ENCODE measurements around the gene BET1.

The BET1 gene

DNA sequence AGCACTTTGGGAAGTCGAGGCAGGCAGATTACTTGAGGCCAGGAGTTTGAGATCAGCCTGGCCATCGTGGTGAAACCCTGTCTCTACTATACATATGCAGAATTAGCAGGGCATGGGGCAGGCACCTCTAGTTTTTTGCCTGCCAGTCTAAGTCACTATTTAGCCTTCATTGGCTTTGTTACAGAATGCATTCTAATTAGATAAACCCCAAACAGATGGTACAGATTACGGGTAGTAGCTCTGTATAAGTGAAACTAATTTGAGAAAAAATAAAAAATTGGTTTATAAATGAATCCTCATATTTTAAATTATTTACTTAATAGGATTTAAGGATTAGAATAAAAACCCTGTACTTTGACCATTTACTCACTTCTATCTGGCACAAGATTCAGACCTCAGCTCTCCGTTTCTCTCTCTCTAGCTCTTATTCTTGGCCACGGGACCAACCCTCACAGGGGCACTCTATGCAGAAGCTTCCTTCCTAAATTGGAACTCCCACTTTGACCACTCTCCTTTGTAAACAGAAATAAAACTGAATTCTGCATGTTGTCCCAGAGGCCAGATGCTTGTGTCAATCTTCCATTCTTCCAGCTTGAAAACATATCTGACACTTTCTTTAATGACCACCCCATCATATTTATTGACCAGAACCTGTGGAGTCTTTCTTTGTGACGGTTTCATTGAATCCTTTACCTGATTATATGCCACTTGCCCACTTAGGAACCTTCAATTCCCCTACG lies 26.8 kb downstream of the BET1 start:
- TF ChIP-seq CTCF (IDR thresholded peaks at IDR 0.05; ENCODE audit: low read depth, low read length): no peak
- no peak overlapping the region for H3K4me3 ChIP-seq (ENCODE audit: low read depth, low read length)

DNA sequence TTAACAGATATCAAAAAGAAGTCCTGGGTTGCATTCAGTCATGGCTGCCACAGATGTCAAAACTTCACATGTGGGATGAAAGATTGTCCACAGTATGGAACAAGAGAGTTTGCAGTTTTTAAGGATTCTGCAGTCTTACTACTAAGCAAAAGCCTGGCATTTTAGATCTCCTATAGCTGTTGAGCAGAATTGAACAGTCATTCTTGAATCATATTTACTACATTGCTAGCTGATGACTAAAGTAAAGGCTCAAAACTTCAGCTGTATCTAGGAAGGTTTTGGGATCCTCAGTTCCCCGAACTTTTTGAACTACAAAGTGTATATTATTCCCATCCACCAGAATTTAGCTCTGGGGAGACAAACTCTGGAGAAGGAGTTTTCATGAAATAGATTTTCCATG lies 31.0 kb downstream of the BET1 start:
- no peak overlapping the region for H3K4me3 ChIP-seq (ENCODE audit: low read depth, low read length)
- no peak for TF ChIP-seq CTCF (IDR thresholded peaks at IDR 0.05; ENCODE audit: low read depth, low read length)

DNA sequence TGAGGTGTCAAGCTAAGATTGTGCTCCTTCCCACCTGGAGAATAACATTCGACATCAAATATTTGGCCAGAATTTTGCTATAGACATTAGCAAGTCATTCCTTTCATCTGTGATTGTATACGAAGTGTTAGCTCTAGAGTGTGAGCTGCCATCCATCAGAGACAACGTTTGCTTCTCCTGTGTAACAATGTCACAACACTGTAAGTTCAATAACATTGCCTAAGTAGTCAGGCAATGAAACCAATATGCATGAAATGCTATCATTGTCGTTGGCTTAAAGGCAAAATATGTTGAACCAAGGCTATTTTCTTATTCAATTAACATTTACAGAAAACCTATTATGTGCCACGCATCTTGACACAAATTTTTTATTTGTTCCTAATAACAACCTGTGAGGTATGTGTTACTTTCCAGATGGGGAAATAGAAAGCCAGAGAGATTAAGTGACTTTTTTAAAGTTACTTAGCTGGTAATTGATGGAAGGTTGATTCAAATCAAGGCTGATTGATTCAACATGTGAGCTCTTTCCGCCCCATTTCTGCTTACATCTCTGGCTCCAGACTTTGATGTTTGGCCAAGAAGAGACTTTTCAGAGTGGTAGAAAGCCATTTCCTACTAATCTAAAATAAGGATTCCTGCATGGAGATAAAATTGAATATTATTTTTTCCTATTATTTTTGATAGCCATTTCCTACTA lies 32.0 kb downstream of the BET1 start:
- no peak overlapping the region for H3K4me3 ChIP-seq (ENCODE audit: low read depth, low read length)
- TF ChIP-seq CTCF (IDR thresholded peaks at IDR 0.05; ENCODE audit: low read depth, low read length): no peak

DNA sequence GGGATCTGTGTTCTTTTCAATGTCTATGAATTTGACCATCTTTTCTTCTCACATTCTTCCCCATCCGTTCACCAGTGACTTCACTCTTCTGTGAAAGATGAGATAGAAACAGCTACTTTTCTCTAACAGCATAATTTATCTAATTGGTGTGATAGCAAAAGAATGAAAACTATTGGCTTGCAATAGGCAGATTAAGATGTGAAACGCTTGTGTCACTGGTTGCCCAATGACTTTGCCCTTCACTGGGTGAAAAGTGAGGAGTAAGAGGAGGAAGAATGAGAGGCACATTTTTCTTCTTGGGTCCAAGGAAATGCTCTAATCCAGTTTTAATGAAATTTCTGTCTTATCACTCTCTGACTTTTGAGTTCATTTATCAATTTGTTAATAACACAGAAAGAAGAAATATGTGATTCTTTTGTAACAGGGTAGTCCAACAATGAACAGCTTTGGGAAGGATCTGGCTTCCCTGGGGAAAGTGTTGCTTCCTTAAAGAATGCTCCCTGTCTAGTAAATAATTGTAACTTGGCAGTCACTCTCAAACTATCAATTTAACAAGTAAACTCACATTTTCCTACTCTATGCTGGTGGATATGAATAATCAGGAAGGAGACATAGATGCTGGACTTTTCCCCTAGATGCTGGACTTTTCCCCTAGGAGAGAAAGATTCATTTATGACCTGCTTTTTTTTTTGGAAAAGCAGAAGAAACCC lies 35.1 kb downstream of the BET1 start:
- TF ChIP-seq CTCF (IDR thresholded peaks at IDR 0.05; ENCODE audit: low read depth, low read length): no peak
- no peak overlapping the region for H3K4me3 ChIP-seq (ENCODE audit: low read depth, low read length)

GRCh38 chr7:93964813-93965212 lies 39.3 kb downstream of the BET1 start:
- TF ChIP-seq CTCF (IDR thresholded peaks at IDR 0.05; ENCODE audit: low read depth, low read length): no peak
- H3K4me3 ChIP-seq (ENCODE audit: low read depth, low read length): no peak overlapping the region

DNA sequence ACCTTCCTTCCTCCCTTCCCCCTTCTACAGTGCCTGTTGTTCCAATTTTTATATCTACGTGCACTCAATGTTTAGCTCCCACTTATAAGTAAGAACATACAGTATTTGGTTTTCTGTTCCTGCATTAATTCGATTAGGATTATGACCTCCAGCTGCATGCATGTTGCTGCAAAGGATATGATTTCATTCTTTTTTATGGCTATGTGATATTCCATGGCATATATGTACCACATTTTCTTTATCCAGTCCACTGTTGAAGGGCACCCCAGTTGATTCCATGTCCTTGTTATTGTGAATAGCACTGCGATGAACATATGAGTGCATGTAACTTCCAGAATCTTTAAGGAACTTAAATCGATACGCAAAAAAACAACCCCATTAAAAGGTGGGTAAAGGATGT lies 39.9 kb downstream of the BET1 start:
- no peak overlapping the region for H3K4me3 ChIP-seq (ENCODE audit: low read depth, low read length)
- no peak for TF ChIP-seq CTCF (IDR thresholded peaks at IDR 0.05; ENCODE audit: low read depth, low read length)

DNA sequence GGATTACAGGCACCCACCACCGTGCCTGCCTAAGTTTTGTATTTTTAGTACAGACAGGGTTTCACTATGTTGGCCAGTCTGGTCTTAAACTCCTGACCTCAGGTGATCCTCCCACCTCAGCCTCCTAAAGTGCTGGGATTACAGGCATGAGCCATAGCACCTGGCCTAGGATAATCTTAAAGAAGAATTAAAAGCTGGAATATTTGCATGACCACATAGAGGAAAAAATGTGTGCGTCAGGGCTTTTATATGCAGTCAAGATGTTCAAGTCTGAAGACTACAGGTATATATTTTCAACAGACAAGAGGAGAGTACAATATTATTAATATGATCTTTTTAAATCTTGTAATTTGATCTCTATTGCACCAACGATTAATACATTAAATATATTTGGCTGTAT lies 43.2 kb downstream of the BET1 start:
- TF ChIP-seq CTCF (IDR thresholded peaks at IDR 0.05; ENCODE audit: low read depth, low read length): no peak
- H3K4me3 ChIP-seq (ENCODE audit: low read depth, low read length): no peak overlapping the region
